ENCODE measurements around the gene BMPR1A.

BMPR1A gene

GRCh38 chr10:86804805-86805204 is 48.4 kb downstream of the BMPR1A start:
- no peak for DNase-seq

- no peak for DNase-seq
Measured at GRCh38 chr10:86813101-86813500, 56.7 kb downstream of the BMPR1A start.

GRCh38 chr10:86813982-86814381 is 57.6 kb downstream of the BMPR1A start:
- DNase-seq: no peak

GRCh38 chr10:86815035-86815617 is 58.7 kb downstream of the BMPR1A start:
- no peak for DNase-seq

GRCh38 chr10:86815640-86816039 is 59.2 kb downstream of the BMPR1A start:
- DNase-seq: no peak

- DNase-seq: no peak
Measured at GRCh38 chr10:86817246-86817645, 60.8 kb downstream of the BMPR1A start.

GRCh38 chr10:86819567-86819966 is 63.1 kb downstream of the BMPR1A start:
- no peak for DNase-seq

GRCh38 chr10:86820509-86820908 is 64.1 kb downstream of the BMPR1A start:
- DNase-seq: no peak

- DNase-seq: no peak
Measured at GRCh38 chr10:86821388-86821999, 65.1 kb downstream of the BMPR1A start.

- DNase-seq: no peak
Measured at GRCh38 chr10:86823565-86823964, 67.1 kb downstream of the BMPR1A start.

- DNase-seq: no peak
Measured at GRCh38 chr10:86824151-86824550, 67.7 kb downstream of the BMPR1A start.

GRCh38 chr10:86825366-86825765 is 68.9 kb downstream of the BMPR1A start:
- no peak for DNase-seq

- no peak for DNase-seq
Measured at GRCh38 chr10:86827639-86828038, 71.2 kb downstream of the BMPR1A start.

GRCh38 chr10:86828145-86828544 is 71.7 kb downstream of the BMPR1A start:
- no peak for DNase-seq

GRCh38 chr10:86829472-86829871 is 73.1 kb downstream of the BMPR1A start:
- DNase-seq: no peak

- no peak for DNase-seq
Measured at GRCh38 chr10:86830043-86830591, 73.7 kb downstream of the BMPR1A start.

- DNase-seq: no peak
Measured at GRCh38 chr10:86833969-86834368, 77.5 kb downstream of the BMPR1A start.

GRCh38 chr10:86836044-86836443 is 79.6 kb downstream of the BMPR1A start:
- DNase-seq: no peak

GRCh38 chr10:86837663-86838062 is 81.2 kb downstream of the BMPR1A start:
- no peak for DNase-seq

GRCh38 chr10:86840498-86840897 is 84.1 kb downstream of the BMPR1A start:
- no peak for DNase-seq

GRCh38 chr10:86846088-86846487 is 89.7 kb downstream of the BMPR1A start:
- DNase-seq: no peak

GRCh38 chr10:86848747-86849146 is 92.3 kb downstream of the BMPR1A start:
- no peak for DNase-seq

GRCh38 chr10:86849181-86849894 is 92.9 kb downstream of the BMPR1A start:
- DNase-seq: no peak

GRCh38 chr10:86850481-86850880 is 94.1 kb downstream of the BMPR1A start:
- DNase-seq: no peak
